Endothelial cell (in vitro differentiated cells): ENCODE measurements around the gene ARVCF. TPM values are rescaled to one million over a fixed set of nuclear protein-coding genes. Genes with fewer than 3 reads are reported as not detected.

Source experiments
- DNase-seq: peaks from one replicate; pipeline ENCODE4 v3.0.0; 2021; ENCODE audit warnings: low spot score
- H3K27ac Mint-ChIP-seq: one replicate; pipeline ENCODE4 v1.8.0; 2021; ENCODE audit warnings: mixed read lengths, inconsistent platforms; ENCODE audit not compliant: unreplicated experiment
- H3K27me3 Mint-ChIP-seq: one replicate; pipeline ENCODE4 v1.8.0; 2021; ENCODE audit warnings: mild to moderate bottlenecking, moderate library complexity, mixed read lengths, inconsistent platforms; ENCODE audit not compliant: unreplicated experiment
- H3K36me3 Mint-ChIP-seq: one replicate; pipeline ENCODE4 v1.8.0; 2021; ENCODE audit warnings: mild to moderate bottlenecking, low read depth, mixed read lengths, inconsistent platforms; ENCODE audit not compliant: unreplicated experiment
- H3K4me1 Mint-ChIP-seq: one replicate; pipeline ENCODE4 v1.8.0; 2021; ENCODE audit warnings: mild to moderate bottlenecking, mixed read lengths, inconsistent platforms; ENCODE audit not compliant: unreplicated experiment
- H3K4me3 Mint-ChIP-seq: one replicate; pipeline ENCODE4 v1.8.0; 2021; ENCODE audit warnings: mild to moderate bottlenecking, mixed read lengths, inconsistent platforms; ENCODE audit not compliant: unreplicated experiment
- H3K9me3 Mint-ChIP-seq: one replicate; pipeline ENCODE4 v1.8.0; 2021; ENCODE audit warnings: mixed read lengths, inconsistent platforms; ENCODE audit not compliant: unreplicated experiment
- total RNA-seq: library from RNA; stranded (reverse); fragmentation: NEBNext Ultra II Directional; extraction: Animal tissue kit (Norgen Biotek cat#: 25700); gene quantifications from one replicate; pipeline ENCODE4 v1.2.1, GENCODE V29; 2021; ENCODE audit not compliant: unreplicated experiment
- TF ChIP-seq, protein P1 (sequence below): fragments of 200-600 bp; sonication (generic); IDR thresholded peaks from one replicate; pipeline ENCODE4 v1.5.0; 2021; ENCODE audit warnings: antibody characterized with exemption; ENCODE audit not compliant: unreplicated experiment

Gene ARVCF
- total RNA-seq, 1 donor from 2014 or later: 67.3 TPM

DNA sequence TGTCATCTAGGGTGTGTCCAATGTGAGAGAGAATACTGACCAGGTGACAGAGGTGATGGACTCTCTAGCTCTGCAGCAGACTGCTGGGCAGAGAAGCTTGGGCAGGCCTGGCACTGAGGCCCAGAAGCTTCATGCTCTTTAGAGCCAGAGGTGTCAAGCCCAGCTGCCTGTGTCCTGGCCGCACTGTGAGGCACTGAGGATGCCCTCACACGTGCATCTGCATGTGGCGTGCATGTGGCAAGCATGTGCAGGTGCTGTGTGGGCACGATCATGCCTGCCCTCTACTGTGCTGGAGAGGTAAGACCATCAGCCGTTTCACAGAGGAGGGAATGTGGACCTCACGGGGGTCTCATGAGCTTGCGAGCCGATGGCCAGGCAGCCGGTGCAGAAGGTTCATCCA is 59.2 kb downstream of the ARVCF start:
- H3K27ac Mint-ChIP-seq: no peak overlapping the region
- no peak overlapping the region for H3K4me3 Mint-ChIP-seq
- no peaks in the 10 kb centered on the region for H3K9me3 Mint-ChIP-seq
- TF ChIP-seq, protein P1, sequence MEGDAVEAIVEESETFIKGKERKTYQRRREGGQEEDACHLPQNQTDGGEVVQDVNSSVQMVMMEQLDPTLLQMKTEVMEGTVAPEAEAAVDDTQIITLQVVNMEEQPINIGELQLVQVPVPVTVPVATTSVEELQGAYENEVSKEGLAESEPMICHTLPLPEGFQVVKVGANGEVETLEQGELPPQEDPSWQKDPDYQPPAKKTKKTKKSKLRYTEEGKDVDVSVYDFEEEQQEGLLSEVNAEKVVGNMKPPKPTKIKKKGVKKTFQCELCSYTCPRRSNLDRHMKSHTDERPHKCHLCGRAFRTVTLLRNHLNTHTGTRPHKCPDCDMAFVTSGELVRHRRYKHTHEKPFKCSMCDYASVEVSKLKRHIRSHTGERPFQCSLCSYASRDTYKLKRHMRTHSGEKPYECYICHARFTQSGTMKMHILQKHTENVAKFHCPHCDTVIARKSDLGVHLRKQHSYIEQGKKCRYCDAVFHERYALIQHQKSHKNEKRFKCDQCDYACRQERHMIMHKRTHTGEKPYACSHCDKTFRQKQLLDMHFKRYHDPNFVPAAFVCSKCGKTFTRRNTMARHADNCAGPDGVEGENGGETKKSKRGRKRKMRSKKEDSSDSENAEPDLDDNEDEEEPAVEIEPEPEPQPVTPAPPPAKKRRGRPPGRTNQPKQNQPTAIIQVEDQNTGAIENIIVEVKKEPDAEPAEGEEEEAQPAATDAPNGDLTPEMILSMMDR: no peak
- DNase-seq: no peak
- H3K4me1 Mint-ChIP-seq: peaks cover 12% of the 10 kb centered on the region
- H3K36me3 Mint-ChIP-seq: no peaks in the 10 kb centered on the region
- no peaks in the 10 kb centered on the region for H3K27me3 Mint-ChIP-seq

DNA sequence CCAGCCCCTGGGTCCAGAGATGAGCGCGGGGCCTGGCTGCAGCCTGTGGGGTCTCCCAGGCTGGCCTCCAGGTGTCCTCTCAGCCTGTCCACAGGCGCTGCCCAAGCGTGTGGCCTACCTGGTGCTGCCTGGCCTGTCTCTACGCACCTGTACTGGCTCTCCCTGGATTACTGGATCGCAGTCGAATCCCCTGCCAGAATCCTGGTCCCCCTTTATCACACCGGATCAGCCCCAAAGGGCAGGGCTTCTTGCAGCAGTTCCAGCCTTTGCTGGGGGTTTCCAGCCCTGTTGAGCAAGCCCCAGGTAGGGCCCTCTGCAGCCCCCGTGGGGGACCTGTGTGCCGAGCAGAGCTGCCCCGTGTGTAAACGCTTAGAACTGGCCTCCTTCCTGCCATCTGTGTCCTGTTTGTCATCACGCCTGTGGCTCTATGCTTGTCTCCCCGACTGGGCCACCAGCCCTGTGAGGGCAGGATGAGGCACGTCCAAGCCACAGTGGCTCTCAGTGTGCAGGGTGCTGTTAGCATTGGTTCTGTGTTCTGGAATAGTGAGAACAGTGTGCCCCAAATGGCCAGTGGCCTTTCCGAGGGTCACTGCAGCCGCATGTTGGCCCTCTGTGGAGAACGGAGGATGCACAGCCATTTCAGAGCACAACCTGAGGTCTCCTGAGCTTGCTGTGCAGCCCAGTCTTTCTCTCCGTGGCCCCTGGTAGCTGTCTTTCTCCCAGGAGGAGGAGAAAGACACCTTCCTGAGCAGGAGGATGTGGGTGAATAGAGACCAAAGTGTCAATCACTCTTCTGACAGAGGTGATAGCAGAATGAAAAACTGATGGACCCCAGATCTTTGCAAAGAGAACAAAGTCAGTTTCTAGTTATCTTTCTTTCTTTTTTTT is 61.1 kb downstream of the ARVCF start:
- TF ChIP-seq, protein P1: no peak
- Mint-ChIP-seq H3K36me3 (no peaks in the 10 kb centered on the region), H3K27me3 (no peaks in the 10 kb centered on the region), H3K27ac (no peak overlapping the region), H3K9me3 (no peaks in the 10 kb centered on the region), H3K4me3 (no peak overlapping the region), H3K4me1 (peaks cover 17% of the 10 kb centered on the region)
- no peak for DNase-seq

DNA sequence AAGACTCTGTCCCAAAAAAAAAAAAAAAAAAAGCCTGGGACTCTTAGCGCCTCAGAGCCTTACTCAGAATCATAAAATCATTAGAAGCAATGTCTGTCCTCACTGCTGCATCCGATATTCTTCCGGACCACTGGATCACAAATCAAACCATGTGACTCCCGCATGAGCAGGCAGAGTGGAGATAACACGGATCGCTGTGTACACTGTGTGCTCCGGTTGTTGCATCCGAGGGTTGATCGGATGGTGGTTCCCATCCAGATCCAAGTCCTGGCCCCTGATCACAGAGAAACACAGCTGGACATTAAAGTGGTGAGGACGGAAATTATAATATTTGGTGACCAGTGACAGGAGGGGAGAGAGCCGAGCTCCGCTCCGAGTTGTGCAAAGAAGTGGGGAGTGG is 65.3 kb downstream of the ARVCF start:
- Mint-ChIP-seq H3K27ac (no peak overlapping the region), H3K4me3 (no peak overlapping the region), H3K4me1 (peaks cover 18% of the 10 kb centered on the region), H3K9me3 (no peaks in the 10 kb centered on the region), H3K36me3 (no peaks in the 10 kb centered on the region), H3K27me3 (no peaks in the 10 kb centered on the region)
- no peak for DNase-seq
- TF ChIP-seq, protein P1: no peak

DNA sequence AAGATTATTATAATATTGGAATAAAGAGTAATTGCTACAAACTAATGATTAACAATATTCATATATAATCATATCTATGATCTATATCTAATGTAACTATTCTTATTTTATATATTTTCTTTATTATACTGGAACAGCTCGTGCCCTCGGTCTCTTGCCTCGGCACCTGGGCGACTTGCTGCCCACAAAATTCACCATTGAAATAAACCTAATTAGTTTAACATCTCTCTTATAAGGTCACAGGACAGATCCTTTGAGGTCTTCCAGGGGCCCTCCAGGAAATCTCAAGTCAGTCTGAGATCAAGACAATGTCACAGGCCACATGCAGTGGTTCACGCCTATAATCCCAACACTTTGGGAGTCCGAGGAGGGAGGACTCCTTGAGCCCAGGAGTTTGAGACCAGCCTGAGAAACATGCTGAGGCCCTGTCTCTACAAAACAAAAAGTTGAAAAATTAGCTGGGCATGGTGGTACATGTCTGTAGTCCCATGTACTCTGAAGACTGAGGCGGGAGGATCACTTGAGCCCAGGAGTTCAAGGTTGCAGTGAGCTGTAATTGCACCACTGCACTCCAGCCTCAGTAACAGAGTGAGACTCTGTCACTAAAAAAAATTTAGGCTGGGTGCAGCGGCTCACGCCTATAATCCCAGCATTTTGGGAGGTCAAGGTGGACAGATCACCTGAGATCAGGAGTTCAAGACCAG is 68.4 kb downstream of the ARVCF start:
- Mint-ChIP-seq H3K9me3 (no peaks in the 10 kb centered on the region), H3K4me3 (no peak overlapping the region), H3K4me1 (peaks cover 15% of the 10 kb centered on the region), H3K27ac (no peak overlapping the region), H3K27me3 (no peaks in the 10 kb centered on the region), H3K36me3 (peaks cover 4% of the 10 kb centered on the region)
- DNase-seq: no peak
- TF ChIP-seq, protein P1: peak; percentile 12
